GM18870 (cell line): ENCODE measurements around the gene BRINP2.
A peak's percentile ranks its signal among the peaks of the same experiment; 100 is the strongest.

Experiments
- ATAC-seq: cut with Tn5 transposase; IDR thresholded peaks from one replicate; pipeline ENCODE4 v1.9.1; 2021; ENCODE audit warnings: moderate library complexity; ENCODE audit not compliant: unreplicated experiment

The BRINP2 gene, protein sequence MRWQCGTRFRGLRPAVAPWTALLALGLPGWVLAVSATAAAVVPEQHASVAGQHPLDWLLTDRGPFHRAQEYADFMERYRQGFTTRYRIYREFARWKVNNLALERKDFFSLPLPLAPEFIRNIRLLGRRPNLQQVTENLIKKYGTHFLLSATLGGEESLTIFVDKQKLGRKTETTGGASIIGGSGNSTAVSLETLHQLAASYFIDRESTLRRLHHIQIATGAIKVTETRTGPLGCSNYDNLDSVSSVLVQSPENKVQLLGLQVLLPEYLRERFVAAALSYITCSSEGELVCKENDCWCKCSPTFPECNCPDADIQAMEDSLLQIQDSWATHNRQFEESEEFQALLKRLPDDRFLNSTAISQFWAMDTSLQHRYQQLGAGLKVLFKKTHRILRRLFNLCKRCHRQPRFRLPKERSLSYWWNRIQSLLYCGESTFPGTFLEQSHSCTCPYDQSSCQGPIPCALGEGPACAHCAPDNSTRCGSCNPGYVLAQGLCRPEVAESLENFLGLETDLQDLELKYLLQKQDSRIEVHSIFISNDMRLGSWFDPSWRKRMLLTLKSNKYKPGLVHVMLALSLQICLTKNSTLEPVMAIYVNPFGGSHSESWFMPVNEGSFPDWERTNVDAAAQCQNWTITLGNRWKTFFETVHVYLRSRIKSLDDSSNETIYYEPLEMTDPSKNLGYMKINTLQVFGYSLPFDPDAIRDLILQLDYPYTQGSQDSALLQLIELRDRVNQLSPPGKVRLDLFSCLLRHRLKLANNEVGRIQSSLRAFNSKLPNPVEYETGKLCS

DNA sequence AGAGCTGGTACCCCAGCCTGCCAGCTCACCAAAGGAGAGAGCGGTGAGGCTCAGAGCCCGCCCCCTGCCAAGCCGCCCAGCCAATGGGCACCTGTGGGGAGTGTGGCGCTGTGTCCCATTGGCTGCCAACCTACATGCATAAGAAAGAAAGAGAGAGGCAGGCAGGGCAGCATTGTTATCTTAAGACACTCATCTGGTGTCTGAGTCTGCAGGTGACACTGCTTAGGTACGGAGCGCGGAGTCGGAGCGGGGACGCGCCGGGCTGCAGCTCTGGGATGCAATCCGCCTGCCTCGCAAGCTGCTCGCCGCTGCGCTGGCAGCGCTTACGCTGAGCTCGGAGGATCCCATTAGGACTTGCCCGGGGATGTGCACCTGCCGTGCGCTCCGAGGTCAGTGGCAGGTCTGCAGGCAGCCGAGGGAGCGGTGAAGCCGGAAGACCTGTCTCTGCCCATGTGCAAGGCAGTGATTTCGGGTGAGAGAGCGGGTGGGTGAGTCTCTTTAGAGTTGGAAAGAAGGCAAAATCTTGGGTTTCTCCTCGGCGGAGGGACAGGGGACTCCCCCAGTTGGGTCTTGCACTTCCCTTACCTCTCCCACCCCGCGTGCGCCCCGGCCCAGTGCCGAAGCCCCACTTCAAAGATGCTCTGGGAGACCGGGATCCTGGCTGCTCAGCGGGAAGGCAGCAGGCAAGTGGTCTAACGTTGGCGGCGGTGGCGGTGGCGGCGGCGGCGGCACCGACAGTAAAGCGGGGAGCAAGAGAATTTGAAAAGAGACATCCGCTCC is at the start of gene BRINP2:
TSS of gene BRINP2 (plus strand) at position 203 of the 780 bp plus-strand sequence. CDS start 58,919 bp downstream, outside the sequence.
- peak; percentile 52 for ATAC-seq

DNA sequence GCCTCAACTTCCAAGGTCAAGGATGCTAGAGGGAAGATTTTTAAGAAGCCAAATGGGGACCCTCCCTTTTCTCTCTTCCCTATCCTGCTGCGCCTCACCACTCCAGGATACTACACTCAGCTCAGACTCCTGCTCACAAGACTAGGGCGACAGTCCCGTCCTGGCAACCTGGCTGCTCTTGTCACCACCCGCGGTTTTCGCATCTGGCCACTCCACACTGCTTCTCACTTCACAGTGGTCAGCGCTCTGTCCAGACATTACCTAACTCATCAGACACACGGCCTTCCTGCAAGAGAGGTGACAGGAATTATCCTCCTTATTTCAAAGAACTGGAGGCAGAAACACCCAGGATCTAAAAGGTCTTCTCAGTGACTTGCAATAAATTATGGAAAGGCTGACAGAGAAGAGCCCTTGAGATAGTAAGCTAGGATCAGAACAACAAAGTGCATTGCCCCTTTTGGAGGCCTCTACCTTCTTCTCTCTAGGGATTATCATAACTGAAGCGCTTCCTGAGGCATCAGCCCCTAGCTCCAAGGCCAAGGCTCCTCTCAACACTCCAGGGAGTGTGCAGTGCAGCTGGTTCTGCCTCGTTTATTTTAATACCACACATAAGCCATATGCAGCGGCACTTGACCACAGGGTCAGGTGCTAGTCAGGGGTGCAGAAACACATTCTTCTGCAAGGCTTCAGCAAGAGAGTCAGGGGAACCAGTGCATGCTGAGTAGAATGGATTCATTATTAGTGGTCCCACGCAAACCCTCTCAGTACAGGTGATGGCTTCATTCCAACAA is 48.1 kb upstream of the BRINP2 start:
- ATAC-seq: no peak

DNA sequence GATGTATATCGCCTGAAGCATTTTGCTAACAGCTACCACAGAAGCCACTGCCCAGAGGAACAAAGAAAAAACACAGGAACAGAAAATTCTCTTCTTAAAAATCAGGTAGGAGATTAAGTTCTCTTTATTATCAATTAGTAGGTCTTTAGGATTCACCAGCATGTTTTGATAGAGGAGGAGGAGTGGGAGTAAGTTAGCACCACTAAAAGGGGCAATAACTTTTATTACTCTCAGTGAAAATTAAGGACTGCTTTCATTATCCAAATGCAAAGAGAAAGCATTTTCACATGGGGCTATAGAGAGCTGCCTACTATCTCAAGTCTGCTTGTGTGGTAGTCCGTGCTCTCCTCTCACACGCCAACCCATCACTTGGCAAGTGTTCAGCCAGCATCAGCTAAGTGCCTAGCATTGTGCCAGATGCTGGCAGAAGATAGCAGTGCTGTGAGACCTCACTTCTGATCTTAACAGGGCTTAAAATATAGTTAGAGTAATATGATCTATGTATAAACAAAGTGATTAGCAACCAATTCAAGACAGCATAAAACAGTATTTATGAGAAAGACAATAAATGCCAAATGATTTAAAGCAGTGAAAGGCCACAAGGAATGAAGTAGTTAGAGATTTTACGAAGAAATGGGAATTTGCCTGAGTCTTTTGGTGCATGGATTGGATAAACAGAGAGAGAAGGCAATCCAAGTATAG is 46.0 kb upstream of the BRINP2 start:
- no peak for ATAC-seq

DNA sequence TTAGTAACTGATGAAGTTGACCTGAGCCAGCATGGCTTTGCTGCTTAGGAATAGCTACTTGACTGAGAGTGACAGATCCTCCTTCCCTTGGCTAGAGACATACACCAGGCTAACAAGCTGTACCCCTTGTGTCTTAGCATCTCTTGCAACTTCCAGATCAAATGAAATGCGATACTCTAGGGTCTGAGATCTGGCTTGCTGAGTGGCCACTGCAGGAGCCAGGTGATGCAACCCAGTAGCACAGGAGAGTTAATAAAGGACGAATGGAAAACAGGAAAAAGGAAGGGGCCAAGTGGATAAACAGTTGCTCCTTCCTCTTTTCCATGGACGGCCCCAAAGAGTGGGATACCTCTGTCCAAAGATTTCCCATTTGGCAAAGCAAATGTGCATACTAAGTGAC is 44.5 kb upstream of the BRINP2 start:
- ATAC-seq: no peak

DNA sequence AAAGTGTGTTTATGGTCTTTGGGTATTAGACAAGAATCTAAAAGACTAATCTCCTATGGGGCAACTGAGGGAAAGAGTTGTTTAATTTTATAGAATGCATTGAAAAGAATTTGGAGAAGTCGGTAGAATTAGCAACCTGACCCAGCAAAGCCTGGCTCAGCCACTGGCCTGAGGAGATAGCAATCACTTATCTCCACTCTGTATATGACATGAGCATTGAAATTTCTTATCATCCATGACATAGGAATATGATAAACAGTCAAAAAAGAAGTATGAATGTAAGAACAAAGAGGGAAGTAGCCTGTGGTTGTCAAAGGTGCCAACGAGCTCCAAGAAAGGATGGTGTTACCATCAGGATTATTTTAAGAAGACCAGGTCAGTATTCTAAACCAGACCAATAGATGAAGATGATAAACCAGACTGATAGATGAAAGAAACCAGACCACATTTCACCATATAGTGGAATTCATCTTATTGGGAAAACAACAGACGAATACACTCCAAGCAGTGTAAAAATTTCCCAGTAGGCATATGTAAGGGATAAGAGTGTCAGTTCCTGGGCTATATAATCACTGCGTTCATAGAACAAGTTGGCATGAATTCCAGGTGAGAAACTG is 42.0 kb upstream of the BRINP2 start:
- ATAC-seq: no peak

DNA sequence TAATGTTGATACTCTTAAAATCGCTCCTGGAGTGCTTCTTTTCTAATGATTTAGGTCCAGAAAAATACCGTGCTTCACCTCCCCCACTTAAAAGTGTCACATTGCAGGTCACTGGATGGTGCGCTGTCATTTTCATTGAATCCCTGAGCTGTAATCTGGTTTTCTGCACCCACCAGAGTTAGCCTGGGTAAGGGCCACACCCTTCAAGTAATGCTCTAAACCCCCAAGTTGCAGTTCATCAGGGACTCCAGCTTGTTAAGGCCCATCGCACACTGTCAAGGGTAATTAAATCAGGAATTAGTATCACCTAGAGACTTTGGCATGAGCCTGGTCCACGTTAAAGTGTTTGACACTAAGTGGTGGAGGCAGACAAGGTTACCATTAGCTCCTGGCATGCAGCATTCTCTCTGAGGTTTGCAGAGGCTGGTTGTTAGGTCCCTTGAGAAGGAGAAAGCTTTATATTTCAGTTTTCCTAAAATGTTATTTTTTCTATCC is 40.3 kb upstream of the BRINP2 start:
- no peak for ATAC-seq

DNA sequence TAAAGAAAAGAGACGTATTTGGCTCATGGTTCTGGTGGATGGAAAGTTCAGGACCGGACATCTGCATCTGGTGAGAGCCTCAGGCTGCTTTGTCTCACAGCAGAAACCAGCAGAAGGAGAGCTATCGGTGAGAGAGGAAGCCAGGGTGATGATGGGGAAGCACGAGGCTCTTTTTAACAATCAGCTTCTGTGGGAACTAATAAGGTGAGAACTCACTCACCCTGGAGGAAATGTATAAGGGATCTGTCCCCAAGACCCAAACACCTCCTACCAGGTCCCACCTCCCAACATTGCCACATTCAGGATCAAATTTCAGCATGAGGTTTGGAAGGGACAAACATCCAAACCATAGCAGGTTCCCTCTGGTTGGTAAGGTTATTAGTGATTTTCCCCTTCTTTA is 39.0 kb upstream of the BRINP2 start:
- no peak for ATAC-seq

DNA sequence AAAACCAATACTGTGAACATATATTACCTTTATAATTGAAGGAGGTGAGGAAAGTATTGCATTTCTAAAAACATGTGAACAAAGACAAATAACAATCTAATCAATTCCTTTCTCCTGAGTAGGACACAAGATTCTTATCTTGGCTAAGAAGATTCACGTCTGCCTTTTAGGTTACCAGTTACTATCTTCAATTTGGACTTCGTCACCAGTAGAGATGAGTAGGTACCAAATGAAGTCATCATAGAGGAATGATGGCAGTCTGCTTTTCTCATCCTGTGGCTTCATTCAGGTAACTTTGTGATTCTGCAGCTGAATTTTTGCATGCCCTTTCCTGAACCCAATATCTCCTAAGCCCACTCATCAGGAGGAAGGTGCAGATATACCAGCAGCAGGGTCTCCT is 38.6 kb upstream of the BRINP2 start:
- no peak for ATAC-seq

DNA sequence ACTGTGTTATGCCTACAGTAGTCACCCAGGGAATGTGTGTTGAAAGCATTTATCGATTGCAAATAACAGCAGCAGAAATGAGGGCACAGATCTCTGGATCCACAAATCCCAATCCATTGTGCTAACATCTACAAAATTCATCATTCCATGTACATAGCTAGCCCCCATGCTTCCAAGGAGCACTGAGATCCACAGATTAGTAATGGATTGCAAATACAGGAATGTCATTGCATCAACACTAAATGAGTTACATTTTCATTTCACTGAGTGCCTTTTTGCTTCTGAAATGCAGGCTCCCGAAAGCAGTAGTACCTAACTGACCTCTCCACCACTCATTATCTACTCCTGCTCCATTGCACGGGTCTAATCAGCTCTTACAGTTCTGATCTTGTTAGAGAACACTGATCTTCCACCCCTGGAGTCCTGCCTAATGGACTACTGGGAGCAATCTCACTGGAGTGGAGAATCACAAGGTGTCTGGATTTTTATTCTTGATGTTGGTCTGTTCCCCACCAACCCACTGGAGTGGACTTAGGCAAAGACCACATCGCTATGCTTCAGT is 36.7 kb upstream of the BRINP2 start:
- no peak for ATAC-seq

DNA sequence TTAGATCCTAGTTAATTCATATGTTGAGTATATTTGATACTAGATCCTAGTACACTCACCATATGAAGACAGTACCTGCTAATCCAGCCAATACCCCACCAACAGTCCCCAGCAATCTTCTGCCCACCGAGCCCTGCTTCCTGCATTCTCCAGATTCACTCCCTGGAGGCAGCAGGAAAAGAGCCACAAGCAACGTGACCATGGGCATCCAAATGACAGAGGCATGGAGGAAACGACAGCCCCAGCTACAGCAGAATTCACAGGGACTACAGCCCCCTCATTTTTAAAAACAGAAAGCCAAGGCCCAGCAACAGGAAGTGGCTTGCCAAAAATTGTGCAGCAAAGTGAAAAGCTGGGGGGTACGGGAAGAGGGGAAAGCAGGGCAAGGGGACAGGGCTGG is 35.5 kb upstream of the BRINP2 start:
- no peak for ATAC-seq

DNA sequence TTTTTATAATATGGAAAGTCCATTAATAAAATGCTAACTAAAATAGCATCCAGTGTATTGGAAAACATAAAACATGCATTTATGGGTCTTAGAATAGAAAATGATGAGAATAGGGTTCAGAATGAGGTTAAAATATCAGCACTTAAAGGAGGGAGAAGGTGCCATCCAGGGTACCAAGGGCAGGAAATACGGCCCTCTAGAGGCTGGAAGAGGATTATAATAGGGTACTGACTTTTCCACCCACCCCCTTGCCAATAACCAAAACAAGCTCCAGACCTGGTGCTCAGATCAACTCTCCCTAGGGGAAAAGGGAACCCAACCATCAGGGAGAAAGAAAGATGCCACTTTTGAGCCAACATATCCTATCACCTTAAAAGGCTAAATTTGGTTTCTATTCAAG is 32.9 kb upstream of the BRINP2 start:
- ATAC-seq: no peak

DNA sequence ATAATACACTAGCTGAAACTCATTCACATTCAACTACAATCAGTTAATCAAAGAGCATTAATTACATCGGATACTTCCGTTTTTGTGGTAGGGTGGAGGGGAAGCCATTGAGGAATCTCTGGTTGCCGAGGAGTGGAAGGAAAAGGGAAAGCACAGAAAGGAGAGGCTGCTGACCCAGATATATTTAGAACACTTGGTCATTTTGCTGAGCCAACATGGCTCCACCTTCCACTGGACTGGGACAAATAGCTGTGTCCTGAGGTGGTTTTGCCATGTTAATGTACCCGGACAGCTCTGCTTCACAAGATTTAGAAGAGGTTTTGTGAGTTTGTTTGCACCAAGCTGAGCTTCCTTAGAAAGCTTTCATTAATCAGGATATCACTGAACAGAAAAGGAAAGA is 32.4 kb upstream of the BRINP2 start:
- ATAC-seq: no peak

DNA sequence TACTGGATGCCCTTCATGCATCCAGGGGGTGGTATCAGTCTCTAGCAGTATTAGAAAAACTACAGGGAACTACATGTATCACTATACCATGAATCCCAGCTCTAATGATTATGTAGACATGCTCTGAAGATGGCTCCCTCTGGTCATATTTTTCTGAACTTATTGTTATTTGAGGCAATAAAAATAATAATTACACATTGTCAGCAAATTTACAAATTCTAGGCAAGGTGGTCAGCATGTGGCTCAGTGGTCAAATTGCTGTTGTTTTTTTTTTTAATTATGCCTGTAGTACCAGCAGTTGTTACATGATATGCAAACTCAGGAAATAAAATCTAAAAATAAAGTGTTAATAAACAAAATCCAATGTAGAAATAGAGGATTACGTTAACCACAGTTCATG is 28.7 kb upstream of the BRINP2 start:
- no peak for ATAC-seq

DNA sequence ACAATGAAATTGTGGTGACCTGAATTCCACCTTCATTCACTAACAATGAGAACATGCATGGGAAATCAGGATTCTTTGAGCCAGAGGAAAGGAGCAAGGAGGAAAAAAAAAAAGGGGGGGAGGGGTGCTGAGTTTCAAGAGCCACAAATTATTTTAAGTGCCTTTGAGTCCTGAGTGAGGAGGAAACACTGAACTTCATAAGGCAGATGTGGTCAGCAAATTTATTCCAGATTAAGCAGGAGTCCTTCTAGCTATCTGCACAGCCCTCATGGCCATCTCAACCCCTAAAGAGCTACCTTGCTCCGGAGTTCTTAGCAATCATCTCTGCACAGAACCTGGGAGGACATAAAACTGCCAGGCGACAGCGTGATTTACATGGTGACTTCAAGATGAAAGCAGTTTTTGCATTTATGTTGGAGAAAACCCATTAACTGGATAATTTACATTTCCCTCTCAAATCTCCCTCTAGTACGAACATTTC is 27.9 kb upstream of the BRINP2 start:
- ATAC-seq: no peak

DNA sequence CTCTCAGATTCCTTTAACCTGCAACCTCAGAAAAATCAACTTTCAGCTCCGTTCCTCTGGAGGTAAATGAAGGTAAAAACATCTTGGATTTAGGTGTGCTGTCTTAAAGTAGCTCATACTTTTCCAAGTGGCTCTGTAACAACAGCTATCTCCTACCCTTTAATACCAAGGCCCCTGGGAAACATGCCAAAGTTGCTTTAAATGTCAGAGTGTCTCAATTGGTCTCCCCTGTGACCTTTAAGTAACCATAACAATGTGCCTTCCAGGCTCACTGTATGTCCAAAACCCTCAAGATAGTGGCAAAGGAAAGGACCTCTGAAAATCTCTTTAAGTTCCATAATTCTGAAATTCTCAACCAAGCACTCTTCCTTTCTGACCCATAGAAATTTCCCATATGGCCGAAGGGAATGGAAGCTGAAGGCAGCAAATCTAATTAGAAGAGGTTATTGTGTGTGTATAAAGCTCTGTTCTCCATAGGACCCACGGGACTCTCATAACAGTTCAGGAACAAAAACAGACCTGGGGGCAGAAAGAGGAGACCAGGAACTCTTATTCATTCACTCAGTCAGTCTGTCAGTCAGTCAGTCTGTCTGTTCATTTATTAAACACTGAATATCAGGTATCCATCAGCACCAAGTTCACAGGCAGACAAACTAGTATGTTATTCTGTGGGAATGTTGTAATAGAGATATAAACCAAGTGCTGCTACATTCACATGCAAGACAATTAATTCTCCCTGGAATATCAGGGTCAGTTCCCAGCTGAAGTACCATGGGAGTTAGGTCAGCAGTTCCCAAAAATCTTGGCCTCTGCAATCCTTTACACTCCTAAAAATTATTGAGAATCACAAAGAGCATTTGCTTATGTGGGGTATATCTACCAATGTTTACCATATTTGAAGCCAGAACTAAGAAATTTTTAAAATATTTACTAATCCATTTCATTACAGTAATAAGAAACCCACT is 25.4 kb upstream of the BRINP2 start:
- no peak for ATAC-seq

DNA sequence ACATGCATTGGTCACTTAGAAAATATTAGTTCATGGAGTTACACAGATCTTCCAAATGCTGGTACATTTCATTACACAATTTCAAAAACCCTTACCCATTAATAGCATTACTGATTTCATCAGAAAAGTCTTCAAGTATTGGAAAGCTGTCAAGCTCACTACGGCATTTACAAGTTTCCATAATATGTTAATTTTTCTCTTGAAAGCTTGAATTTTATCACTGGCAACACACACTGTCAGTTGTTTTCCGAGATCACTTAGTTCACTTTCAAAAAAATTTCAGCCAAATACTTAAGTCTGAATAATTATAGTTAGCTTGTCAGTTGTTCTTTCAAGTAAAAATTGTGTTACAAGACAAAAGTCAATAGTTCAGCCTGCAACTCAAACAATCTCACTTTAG is 24.3 kb upstream of the BRINP2 start:
- no peak for ATAC-seq

DNA sequence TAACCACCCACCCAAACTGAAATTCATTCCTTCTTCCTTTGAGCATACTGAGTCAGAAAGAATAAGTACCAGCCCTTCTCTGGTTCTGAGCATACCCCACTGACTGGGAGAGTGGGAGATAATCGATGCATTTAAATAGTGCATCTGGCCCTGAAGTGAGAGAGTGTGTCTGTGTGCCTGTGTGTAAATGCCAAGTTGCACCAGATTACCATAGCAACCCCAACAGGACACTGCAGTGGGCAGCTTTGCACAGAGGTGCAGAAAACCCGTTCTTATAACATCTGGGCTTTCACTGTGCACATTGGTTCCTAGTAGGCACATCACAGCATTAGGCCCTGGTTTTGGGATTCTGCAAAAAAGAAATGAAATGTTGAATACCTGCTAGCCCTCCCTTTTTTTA is 8.5 kb upstream of the BRINP2 start:
- no peak for ATAC-seq

DNA sequence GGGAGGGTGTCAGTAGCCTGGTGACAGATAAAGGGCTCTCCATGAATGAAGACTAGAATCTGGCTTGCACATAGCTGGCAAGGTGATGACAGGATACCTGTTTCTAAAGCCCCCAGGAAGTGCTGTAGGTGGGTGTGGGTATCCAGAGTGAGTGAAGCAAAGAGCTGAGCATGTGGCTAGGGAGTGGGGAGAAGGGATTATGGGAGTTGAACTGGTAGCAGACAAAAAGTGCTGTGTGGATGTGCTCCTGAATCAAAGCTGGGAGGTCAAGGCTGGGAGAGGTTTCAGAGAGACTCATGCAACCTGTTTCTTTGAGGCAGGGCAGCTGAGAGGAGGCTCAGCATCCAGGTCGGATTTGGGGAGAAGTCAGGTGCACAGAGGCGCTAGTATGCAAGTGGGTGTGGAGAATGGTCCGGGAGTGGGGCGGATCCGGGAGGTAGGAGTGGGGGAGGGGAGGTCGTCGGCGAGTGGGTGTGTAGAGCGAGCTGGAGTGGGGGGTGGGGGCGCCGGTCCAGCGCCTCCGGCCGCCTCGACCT is 6.8 kb upstream of the BRINP2 start:
- ATAC-seq: no peak
